ENCODE results near the gene GRXCR1.

- TF ChIP-seq CTCF (IDR thresholded peaks at IDR 0.05; ENCODE audit: low read depth, low read length, missing input control) (no peak), ATF3 (IDR thresholded peaks at IDR 0.05) (no peak), RXRA (IDR thresholded peaks at IDR 0.05) (no peak), MAX (IDR thresholded peaks at IDR 0.05) (no peak), TAF1 (conservative IDR thresholded peaks at IDR 0.05) (no peak)
Measured at GRCh38 chr4:42923431-42923830, 30.9 kb downstream of the GRXCR1 start.

All from liver (tissue), 3 donors.